HepG2 (cell line): Measurements from ENCODE around the gene SMC1B. TPM values are rescaled to one million over a fixed set of nuclear protein-coding genes. Genes with fewer than 3 reads are reported as not detected.

ENCODE experiments used
- CC2D1A ChIP-seq: sonication (generic); formaldehyde crosslinking; IDR thresholded peaks from 2 replicates; pipeline ENCODE4 v1.8.1; 2023; ENCODE audit warnings: mild to moderate bottlenecking, missing genetic modification reagents
- HOXA3 ChIP-seq: sonication (generic); formaldehyde crosslinking; IDR thresholded peaks from 2 replicates; pipeline ENCODE4 v1.5.0; 2020; ENCODE audit warnings: missing genetic modification reagents
- IKZF1 ChIP-seq: fragments of 450-650 bp; IDR thresholded peaks from 2 replicates; pipeline ENCODE4 v1.7.1; 2016
- MAZ ChIP-seq, 2 experiments: sonication (generic) in 1 of 2; formaldehyde crosslinking in 1 of 2; IDR thresholded peaks; 2 replicates each; pipeline versions ENCODE4 v1.5.0 to v1.6.1; 2012 to 2020; ENCODE audit warnings: low read depth in 2 of 2, mild to moderate bottlenecking in 2 of 2, borderline replicate concordance in 1 of 2, improper control_type of control experiment in 1 of 2, low read length in 1 of 2, missing genetic modification reagents in 1 of 2, moderate library complexity in 1 of 2
- MTF1 ChIP-seq: sonication (generic); formaldehyde crosslinking; IDR thresholded peaks from 2 replicates; pipeline ENCODE4 v1.5.0; 2020; ENCODE audit warnings: missing genetic modification reagents
- MXD1 ChIP-seq: sonication (generic); formaldehyde crosslinking; IDR thresholded peaks from 2 replicates; pipeline ENCODE4 v1.4.0; 2020; ENCODE audit warnings: mild to moderate bottlenecking, missing genetic modification reagents
- SALL1 ChIP-seq: sonication (generic); formaldehyde crosslinking; IDR thresholded peaks from 2 replicates; pipeline ENCODE4 v1.8.0; 2022; ENCODE audit warnings: mild to moderate bottlenecking, missing genetic modification reagents
- ZNF354B ChIP-seq: sonication (generic); formaldehyde crosslinking; IDR thresholded peaks from 2 replicates; pipeline ENCODE4 v1.8.0; 2022; ENCODE audit warnings: mild to moderate bottlenecking, missing genetic modification reagents
- ZNF367 ChIP-seq: sonication (generic); formaldehyde crosslinking; IDR thresholded peaks from 2 replicates; pipeline ENCODE4 v1.4.0; 2020; ENCODE audit warnings: missing genetic modification reagents, borderline replicate concordance
- ZNF407 ChIP-seq: sonication (generic); formaldehyde crosslinking; IDR thresholded peaks from one replicate; pipeline ENCODE4 v1.5.1; 2020; ENCODE audit warnings: mild to moderate bottlenecking, missing genetic modification reagents; ENCODE audit errors: not compliant biosample characterization
- ZNF672 ChIP-seq: sonication (generic); formaldehyde crosslinking; IDR thresholded peaks from 2 replicates; pipeline ENCODE4 v1.8.1; 2022; ENCODE audit warnings: missing genetic modification reagents
- ZNF687 ChIP-seq: sonication (generic); formaldehyde crosslinking; IDR thresholded peaks from 2 replicates; pipeline ENCODE4 v1.5.1; 2020; ENCODE audit warnings: mild to moderate bottlenecking, missing genetic modification reagents, moderate library complexity
- ZNF770 ChIP-seq: sonication (generic); formaldehyde crosslinking; IDR thresholded peaks from 2 replicates; pipeline ENCODE4 v1.5.0; 2020; ENCODE audit warnings: mild to moderate bottlenecking, missing genetic modification reagents
- polyA plus RNA-seq, 8 experiments: library from polyadenylated mRNA; depleted of rRNA in 3 of 8; stranded (reverse) in 7 of 8; unstranded in 1 of 8; fragments of >200 nt; fragmentation: Illumina TruSeq in 4 of 8; extraction: Trizol in 4 of 8; gene quantifications; 2 replicates each; pipeline versions ENCODE4 v1.2.1 to v1.2.3, GENCODE V29; 2011 to 2016; ENCODE audit warnings: low read depth in 4 of 8, missing spikeins in 1 of 8, mixed read lengths in 1 of 8; ENCODE audit not compliant: insufficient read depth in 1 of 8
- total RNA-seq, 5 experiments: library from RNA; depleted of rRNA; stranded (reverse); fragments of >200 nt; fragmentation: Illumina TruSeq; extraction: Trizol; gene quantifications; 2 replicates each; pipeline ENCODE4 v1.2.3, GENCODE V29; 2016; ENCODE audit warnings: low read depth in 1 of 5

Gene SMC1B
- total and polyA plus RNA-seq, 2 of the 13 experiments (the other 11 are each of a cell fraction or from before 2014, with no cell fraction given): not detected

- TF ChIP-seq ZNF687 (CRISPR knock-in tag) (peak; percentile 75), IKZF1 (no peak), ZNF367 (no peak), ZNF407 (CRISPR knock-in tag) (no peak), ZNF672 (CRISPR knock-in tag) (no peak), CC2D1A (no peak), MXD1 (no peak), MAZ (IDR thresholded peaks at IDR 0.05; ENCODE audit: borderline replicate concordance, low read depth, low read length) (no peak), MAZ (CRISPR knock-in tag; IDR thresholded peaks at IDR 0.05; ENCODE audit: low read depth) (peak; percentile 52; the same call in 1 of the 2 replicates), ZNF354B (no peak), HOXA3 (CRISPR knock-in tag) (peak; percentile 46; the same call in 1 of the 2 replicates), SALL1 (CRISPR knock-in tag) (peak; percentile 85), MTF1 (CRISPR knock-in tag) (no peak), ZNF770 (CRISPR knock-in tag) (peak; percentile 47; the same call in 1 of the 2 replicates)
Measured at GRCh38 chr22:45435544-45436139, 22.2 kb upstream of the SMC1B start (continued).
